ENCODE data around the gene ZBTB20. TPM values are rescaled to one million over a fixed set of nuclear protein-coding genes. Genes with fewer than 3 reads are reported as not detected.

ZBTB20 gene
- total RNA-seq, 3 donors from 2014 or later (not counting 1 experiment from before 2014, with no cell fraction given) = 52.7 to 58.3 (median 55.9) TPM

DNA sequence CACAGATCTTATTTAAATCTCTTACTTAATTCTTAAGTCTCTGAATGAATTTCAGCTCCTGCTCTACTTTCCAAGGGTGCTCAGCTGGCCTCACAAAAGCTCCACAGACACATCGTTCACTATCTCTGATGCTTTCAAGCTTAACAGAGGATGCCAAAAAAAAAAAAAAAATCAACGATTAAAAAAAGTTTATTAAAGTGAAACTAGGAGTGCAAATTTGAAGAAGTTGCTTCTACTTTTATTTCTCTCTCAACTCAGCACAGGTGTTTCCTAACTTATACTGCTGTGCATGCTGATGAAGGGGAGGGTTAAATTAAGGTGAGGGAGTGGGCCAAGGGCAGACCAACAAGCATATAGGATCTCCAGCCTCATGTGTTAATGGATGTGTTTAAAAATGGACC, 696.0 kb downstream of the ZBTB20 start:
- no peaks in the 10 kb centered on the region for H3K36me3 Mint-ChIP-seq
- H3K9me3 Mint-ChIP-seq = no peaks in the 10 kb centered on the region
- peaks cover 11% of the 10 kb centered on the region for H3K4me1 ChIP-seq (ENCODE audit: control insufficient read depth, insufficient read depth, low read length)
- no peak for ATAC-seq
- H3K27ac ChIP-seq (ENCODE audit: low read length) = peak overlapping the region; percentile 65
- H3K27me3 Mint-ChIP-seq (ENCODE audit: low read depth in 2 of 2) = peaks cover 0 to 7% of the 10 kb centered on the region in 2 donors
- H3K9me3 ChIP-seq (ENCODE audit: control insufficient read depth, insufficient read depth, low read length) = no peaks in the 10 kb centered on the region
- no peak overlapping the region for H3K4me3 ChIP-seq (ENCODE audit: low read length)
- peaks cover 3% of the 10 kb centered on the region for H3K27me3 ChIP-seq (ENCODE audit: control insufficient read depth, insufficient read depth, low read length)
- TF ChIP-seq CTCF (IDR thresholded peaks at IDR 0.05) = no peak
- H3K4me3 Mint-ChIP-seq = no peak overlapping the region
- intact Hi-C loops (cut with micrococcal nuclease) = no loop called here
- H3K36me3 ChIP-seq (ENCODE audit: control insufficient read depth, insufficient read depth, low read length) = no peaks in the 10 kb centered on the region
- no CpG with 5 or more reads among the region's 2 CpGs for WGBS (ENCODE audit: insufficient coverage)
- DNase-seq = no peak
- H3K27ac Mint-ChIP-seq = no peak overlapping the region
- peaks cover 0 to 6% of the 10 kb centered on the region in 2 donors for H3K4me1 Mint-ChIP-seq

GRCh38 chr3:114450008-114450596, 697.0 kb downstream of the ZBTB20 start:
- Mint-ChIP-seq H3K9me3 (no peaks in the 10 kb centered on the region), H3K36me3 (no peaks in the 10 kb centered on the region), H3K4me3 (no peak overlapping the region), H3K4me1 (peaks cover 0 to 6% of the 10 kb centered on the region in 2 donors), H3K27me3 (ENCODE audit: low read depth in 2 of 2) (peaks cover 0 to 7% of the 10 kb centered on the region in 2 donors), H3K27ac (no peak overlapping the region)
- intact Hi-C loops (cut with micrococcal nuclease) = no loop called here
- H3K27me3 ChIP-seq (ENCODE audit: control insufficient read depth, insufficient read depth, low read length) = peaks cover 3% of the 10 kb centered on the region
- no peak for ATAC-seq
- TF ChIP-seq CTCF (IDR thresholded peaks at IDR 0.05) = no peak
- 89% methylated on average over 4 of the region's 7 CpGs for WGBS (ENCODE audit: insufficient coverage)
- peaks cover 11% of the 10 kb centered on the region for H3K4me1 ChIP-seq (ENCODE audit: control insufficient read depth, insufficient read depth, low read length)
- no peaks in the 10 kb centered on the region for H3K36me3 ChIP-seq (ENCODE audit: control insufficient read depth, insufficient read depth, low read length)
- no peak for DNase-seq
- no peak overlapping the region for H3K27ac ChIP-seq (ENCODE audit: low read length)
- H3K4me3 ChIP-seq (ENCODE audit: low read length) = no peak overlapping the region
- H3K9me3 ChIP-seq (ENCODE audit: control insufficient read depth, insufficient read depth, low read length) = no peaks in the 10 kb centered on the region

GRCh38 chr3:114449271-114450007, 697.6 kb downstream of the ZBTB20 start:
- no peaks in the 10 kb centered on the region for H3K9me3 Mint-ChIP-seq
- Histone ChIP-seq H3K4me3 (ENCODE audit: low read length) (peak overlapping the region; percentile 7), H3K9me3 (ENCODE audit: control insufficient read depth, insufficient read depth, low read length) (no peaks in the 10 kb centered on the region), H3K4me1 (ENCODE audit: control insufficient read depth, insufficient read depth, low read length) (peaks cover 5% of the 10 kb centered on the region), H3K27me3 (ENCODE audit: control insufficient read depth, insufficient read depth, low read length) (peaks cover 3% of the 10 kb centered on the region), H3K27ac (ENCODE audit: low read length) (no peak overlapping the region), H3K36me3 (ENCODE audit: control insufficient read depth, insufficient read depth, low read length) (no peaks in the 10 kb centered on the region)
- WGBS (ENCODE audit: insufficient coverage) = 98% methylated on average over 7 of the region's 9 CpGs
- ATAC-seq (no peak), DNase-seq (no peak)
- H3K27me3 Mint-ChIP-seq (ENCODE audit: low read depth in 2 of 2) = peaks cover 0 to 7% of the 10 kb centered on the region in 2 donors
- no peak for TF ChIP-seq CTCF (IDR thresholded peaks at IDR 0.05)
- intact Hi-C loops (cut with micrococcal nuclease) = no loop called here
- no peak overlapping the region for H3K27ac Mint-ChIP-seq
- peaks cover 0 to 6% of the 10 kb centered on the region in 2 donors for H3K4me1 Mint-ChIP-seq
- H3K36me3 Mint-ChIP-seq = no peaks in the 10 kb centered on the region
- no peak overlapping the region for H3K4me3 Mint-ChIP-seq
